Measurements from ENCODE around the gene IGFBP3.

DNA sequence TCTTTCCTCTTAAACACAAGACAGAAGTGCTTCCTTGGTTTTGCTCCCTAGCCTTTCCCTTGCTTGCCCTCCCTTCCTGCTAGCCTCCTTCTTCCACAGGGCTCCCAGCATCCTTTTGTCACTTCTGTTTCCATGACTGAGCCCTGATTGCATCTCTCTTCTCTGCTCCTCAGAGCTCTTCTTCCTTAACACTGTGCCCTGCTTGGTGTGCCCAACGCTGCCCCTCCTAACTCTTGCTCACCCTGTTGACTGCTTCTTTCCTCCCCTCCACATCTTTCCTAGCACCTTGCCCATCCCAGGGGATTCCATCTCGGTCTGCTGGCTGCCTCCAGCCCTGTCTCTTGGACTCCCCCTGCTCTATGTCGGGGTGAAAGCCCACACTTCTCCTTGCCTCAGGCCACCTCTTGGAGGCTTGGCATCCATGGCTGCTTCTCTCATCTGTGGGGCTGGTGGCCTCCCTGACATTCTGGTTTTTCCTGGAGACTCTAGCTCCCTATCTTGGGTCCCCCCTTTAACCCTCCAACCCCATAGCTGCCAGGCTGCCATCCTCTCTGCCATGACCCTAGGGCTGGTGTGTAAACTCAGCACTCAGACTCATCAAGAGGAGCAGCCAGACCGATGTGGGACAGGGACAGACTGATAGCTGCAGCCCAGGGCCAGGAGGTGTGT, 26.9 kb downstream of the IGFBP3 start:
- TF ChIP-seq EZH2 (IDR thresholded peaks at IDR 0.05; ENCODE audit: borderline replicate concordance, low read length), result no peak
- TF ChIP-seq, protein P1, sequence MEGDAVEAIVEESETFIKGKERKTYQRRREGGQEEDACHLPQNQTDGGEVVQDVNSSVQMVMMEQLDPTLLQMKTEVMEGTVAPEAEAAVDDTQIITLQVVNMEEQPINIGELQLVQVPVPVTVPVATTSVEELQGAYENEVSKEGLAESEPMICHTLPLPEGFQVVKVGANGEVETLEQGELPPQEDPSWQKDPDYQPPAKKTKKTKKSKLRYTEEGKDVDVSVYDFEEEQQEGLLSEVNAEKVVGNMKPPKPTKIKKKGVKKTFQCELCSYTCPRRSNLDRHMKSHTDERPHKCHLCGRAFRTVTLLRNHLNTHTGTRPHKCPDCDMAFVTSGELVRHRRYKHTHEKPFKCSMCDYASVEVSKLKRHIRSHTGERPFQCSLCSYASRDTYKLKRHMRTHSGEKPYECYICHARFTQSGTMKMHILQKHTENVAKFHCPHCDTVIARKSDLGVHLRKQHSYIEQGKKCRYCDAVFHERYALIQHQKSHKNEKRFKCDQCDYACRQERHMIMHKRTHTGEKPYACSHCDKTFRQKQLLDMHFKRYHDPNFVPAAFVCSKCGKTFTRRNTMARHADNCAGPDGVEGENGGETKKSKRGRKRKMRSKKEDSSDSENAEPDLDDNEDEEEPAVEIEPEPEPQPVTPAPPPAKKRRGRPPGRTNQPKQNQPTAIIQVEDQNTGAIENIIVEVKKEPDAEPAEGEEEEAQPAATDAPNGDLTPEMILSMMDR (IDR thresholded peaks at IDR 0.05; ENCODE audit: low read length), result no peak
